K562 (cell line): Measurements from ENCODE around the gene IDI2. TPM values are rescaled to one million over a fixed set of nuclear protein-coding genes. Genes with fewer than 3 reads are reported as not detected.

Experiments used
- ATAC-seq: fragments of 200-7000 bp; cut with Tn5 transposase; 3 replicates; pipeline ENCODE4 v1.9.1; 2020; ENCODE audit warnings: moderate library complexity
- BruUV-seq: library from RNA; stranded (reverse); fragments of 400-500 nt; replicated peaks from 2 replicates; lab custom pipeline; 2021; lab: Mats Ljungman, UMichigan
- CTCF ChIA-PET: fragments of 300-600 bp; formaldehyde crosslinking; extraction: SDS; loops from one replicate; lab custom pipeline; 2021; ENCODE audit warnings: low intra/inter-chr PET ratio; lab: Yijun Ruan, JAX
- POLR2A ChIA-PET: fragments of 300-600, 350-650 bp; sonication (Branson Sonifier 250); formaldehyde crosslinking; extraction: SDS; loops from one replicate; lab custom pipeline; 2021; ENCODE audit warnings: antibody characterized with exemption, inconsistent platforms; lab: Yijun Ruan, JAX
- DNase-seq, 4 experiments: peaks; one replicate each; pipeline versions ENCODE4 v3.0.0 to v3.0.0-alpha.2; 2011 to 2018; ENCODE audit warnings: low spot score in 3 of 4, mixed read lengths in 3 of 4; ENCODE audit errors: extremely low read depth in 1 of 4
- FAIRE-seq: peaks from 2 replicates; lab custom pipeline; 2011; peaks lifted over from hg19 to GRCh38; lab: Jason Lieb, UNC
- H2AFZ ChIP-seq: 2 replicates; pipeline ENCODE4 v1.6.0; 2011; ENCODE audit warnings: low read depth, low read length, control low read depth, inconsistent platforms
- H3K27ac ChIP-seq: fragments of 200-600 bp; 3 replicates; pipeline ENCODE4 v1.8.0; 2011; ENCODE audit warnings: low read depth, mild to moderate bottlenecking, control low read depth, inconsistent platforms, low read length, moderate library complexity, mixed read lengths; ENCODE audit errors: extremely low read depth
- H3K27me3 ChIP-seq, 2 experiments: fragments of 300-600 bp in 1 of 2; 2 replicates in 1 of 2; 3 replicates in 1 of 2; pipeline versions ENCODE4 v1.6.0 to v1.8.0; 2011; ENCODE audit warnings: inconsistent platforms in 2 of 2, low read length in 2 of 2, mild to moderate bottlenecking in 1 of 2, mixed read lengths in 1 of 2, moderate library complexity in 1 of 2; ENCODE audit not compliant: control insufficient read depth in 2 of 2, insufficient read depth in 2 of 2
- H3K36me3 ChIP-seq: fragments of 300-600 bp; 3 replicates; pipeline ENCODE4 v1.8.0; 2011; ENCODE audit warnings: mild to moderate bottlenecking, low read length, inconsistent platforms; ENCODE audit not compliant: control insufficient read depth, insufficient read depth
- H3K4me1 ChIP-seq, 2 experiments: fragments of 200-600 bp in 1 of 2; replicated peaks in 1 of 2; 2 replicates in 1 of 2; 3 replicates in 1 of 2; pipeline versions ENCODE4 v1.5.1 to v1.8.0; 2011; ENCODE audit warnings: inconsistent platforms in 2 of 2, low read length in 2 of 2, mild to moderate bottlenecking in 1 of 2, mixed read lengths in 1 of 2, moderate library complexity in 1 of 2; ENCODE audit not compliant: control insufficient read depth in 2 of 2, insufficient read depth in 2 of 2
- H3K4me2 ChIP-seq: 2 replicates; pipeline ENCODE4 v1.6.1; 2011; ENCODE audit warnings: low read length, control low read depth, inconsistent platforms, mixed read lengths; ENCODE audit not compliant: insufficient read depth
- H3K4me3 ChIP-seq: fragments of 200-600 bp; sonication (generic), shearing (Covaris generic); 2 replicates; pipeline ENCODE4 v1.5.1; 2016; ENCODE audit warnings: control low read depth, inconsistent platforms
- H3K79me2 ChIP-seq: fragments of 200-600 bp; 3 replicates; pipeline ENCODE4 v1.8.0; 2011; ENCODE audit warnings: low read length, inconsistent platforms; ENCODE audit not compliant: control insufficient read depth, insufficient read depth
- H3K9ac ChIP-seq, 2 experiments: 2 replicates each; pipeline versions ENCODE4 v1.6.0 to v1.6.1; 2011; ENCODE audit warnings: low read depth in 2 of 2, low read length in 2 of 2, control low read depth in 1 of 2, inconsistent platforms in 1 of 2, mild to moderate bottlenecking in 1 of 2, mixed read lengths in 1 of 2; ENCODE audit not compliant: insufficient read depth in 1 of 2
- H3K9me1 ChIP-seq: one replicate; pipeline ENCODE4 v1.6.0; 2011; ENCODE audit warnings: inconsistent platforms, mild to moderate bottlenecking, low read length, moderate library complexity; ENCODE audit not compliant: control insufficient read depth, insufficient read depth
- H3K9me3 ChIP-seq: replicated peaks from 2 replicates; pipeline ENCODE4 v1.5.1; 2011; ENCODE audit warnings: low read depth, low read length, inconsistent platforms; ENCODE audit not compliant: control insufficient read depth, insufficient read depth
- H4K20me1 ChIP-seq: replicated peaks from 2 replicates; pipeline ENCODE4 v1.6.1; 2011; ENCODE audit warnings: low read length, inconsistent platforms, mixed read lengths; ENCODE audit not compliant: control insufficient read depth, insufficient read depth
- BRD4 ChIP-seq: fragments of 200-600 bp; sonication (generic); IDR thresholded peaks from 2 replicates; pipeline ENCODE4 v1.6.1; 2017; ENCODE audit warnings: inconsistent platforms
- DDX20 ChIP-seq: fragments of 450-650 bp; IDR thresholded peaks from 2 replicates; pipeline ENCODE4 v1.6.1; 2016; ENCODE audit warnings: missing genetic modification characterization, low read depth, mild to moderate bottlenecking, missing compliant biosample characterization, moderate library complexity
- EGR1 ChIP-seq: fragments of 450-650 bp; conservative IDR thresholded peaks from 2 replicates; pipeline ENCODE4 v1.6.1; 2017; ENCODE audit warnings: mild to moderate bottlenecking
- GABPA ChIP-seq: fragments of 200-800 bp; sonication (Bioruptor generic); conservative IDR thresholded peaks from 2 replicates; pipeline ENCODE4 v1.6.1; 2016; ENCODE audit warnings: low read depth, missing genetic modification characterization, missing compliant biosample characterization
- JUN ChIP-seq, 2 experiments: sonication (generic) in 1 of 2; formaldehyde crosslinking in 1 of 2; IDR thresholded peaks; 2 replicates each; pipeline versions ENCODE4 v1.6.1 to v1.8.0; 2012 to 2022; ENCODE audit warnings: borderline replicate concordance in 2 of 2, mild to moderate bottlenecking in 2 of 2, improper control_type of control experiment in 1 of 2, low read depth in 1 of 2, low read length in 1 of 2, missing genetic modification reagents in 1 of 2
- MNT ChIP-seq, 2 experiments: fragments of 450-650 bp; conservative IDR thresholded peaks; 2 replicates each; pipeline ENCODE4 v1.6.1; 2017; ENCODE audit warnings: mild to moderate bottlenecking in 2 of 2, moderate library complexity in 2 of 2
- NR1H2 ChIP-seq: sonication (generic); formaldehyde crosslinking; IDR thresholded peaks from 2 replicates; pipeline ENCODE4 v1.4.0; 2020; ENCODE audit warnings: mild to moderate bottlenecking, missing genetic modification reagents
- SAP30 ChIP-seq: fragments of 200-600 bp; sonication (generic); IDR thresholded peaks from 2 replicates; pipeline ENCODE4 v1.6.1; 2012; ENCODE audit warnings: borderline replicate concordance, low read depth, mild to moderate bottlenecking, moderate library complexity, low read length, control low read depth, inconsistent platforms; ENCODE audit not compliant: insufficient read depth, poor library complexity, severe bottlenecking
- SRSF3 ChIP-seq: fragments of 200-400 bp; formaldehyde crosslinking; IDR thresholded peaks from 2 replicates; pipeline ENCODE4 v1.6.1; 2016; ENCODE audit warnings: mild to moderate bottlenecking, low read length, moderate library complexity; ENCODE audit not compliant: insufficient read depth
- TRIM24 ChIP-seq, 2 experiments: fragments of 450-650 bp; IDR thresholded peaks; 2 replicates each; pipeline ENCODE4 v1.6.1; 2016
- ZBTB33 ChIP-seq: sonication (generic); formaldehyde crosslinking; IDR thresholded peaks from 2 replicates; pipeline ENCODE4 v1.8.1; 2023; ENCODE audit warnings: mild to moderate bottlenecking, missing genetic modification reagents
- ZNF263 ChIP-seq: sonication (generic); formaldehyde crosslinking; IDR thresholded peaks from 2 replicates; pipeline ENCODE4 v1.8.0; 2022; ENCODE audit warnings: mild to moderate bottlenecking, missing genetic modification reagents, borderline replicate concordance
- ZNF511 ChIP-seq: sonication (generic); formaldehyde crosslinking; IDR thresholded peaks from 2 replicates; pipeline ENCODE4 v1.8.0; 2022; ENCODE audit warnings: mild to moderate bottlenecking, missing genetic modification reagents
- ZSCAN29 ChIP-seq: fragments of 450-650 bp; IDR thresholded peaks from 2 replicates; pipeline ENCODE4 v1.6.1; 2017
- WGBS: fragments of 100-300 bp; shearing (Covaris generic); methylation state at CpG from one replicate; pipeline ENCODE4 v1.1.6; 2016; ENCODE audit warnings: low coverage, mixed read lengths; ENCODE audit not compliant: insufficient coverage; ENCODE audit errors: missing lambda C conversion rate; 5-methylcytosine and 5-hydroxymethylcytosine counted together
- in situ Hi-C: fragments of 300-500 bp; cut with MboI; formaldehyde crosslinking; loops from 4 replicates; pipeline ENCODE4 v1.15.0; 2018; ENCODE audit warnings: inconsistent platforms, mixed read lengths
- intact Hi-C: fragments of 100-400 bp; cut with micrococcal nuclease; formaldehyde crosslinking; loops from 2 replicates; pipeline ENCODE4 v1.14.2; 2022
- polyA plus RNA-seq, 8 experiments: library from polyadenylated mRNA; depleted of rRNA in 4 of 8; stranded (reverse) in 5 of 8; unstranded in 3 of 8; fragments of >200 nt; fragmentation: Nextera tagmentation in 2 of 8; fragmentation: Illumina TruSeq in 1 of 8; extraction: Ambion mirVana in 2 of 8; extraction: Trizol in 1 of 8; gene quantifications; 2 replicates each; pipeline versions ENCODE4 v1.2.1 to v1.2.3, GENCODE V29; 2011 to 2014; ENCODE audit warnings: inconsistent platforms in 1 of 8, missing spikeins in 1 of 8
- total RNA-seq, 7 experiments: library from RNA; depleted of rRNA in 6 of 7; stranded (reverse); fragments of >200 nt in 6 of 7; fragmentation: Illumina TruSeq in 2 of 7; extraction: Trizol in 2 of 7; gene quantifications; 2 replicates each; pipeline versions ENCODE4 v1.2.1 to v1.2.3, GENCODE V29; 2011 to 2021; ENCODE audit warnings: low replicate concordance in 1 of 7

Gene IDI2
- total and polyA plus RNA-seq, 9 of the 15 experiments (the other 6 are each of a cell fraction or from before 2014, with no cell fraction given) = not detected

GRCh38 chr10:988667-989545, 36.8 kb downstream of the IDI2 start:
- ATAC-seq = peak; percentile 23
- WGBS = 1% methylated on average over 40 of the region's 42 CpGs
- H3K36me3 ChIP-seq = peaks cover 45% of the 10 kb centered on the region
- H3K4me1 ChIP-seq = peaks cover 22 to 31% of the 10 kb centered on the region in 2 experiments
- no peak for FAIRE-seq
- peak overlapping the region; percentile 89 for H3K4me2 ChIP-seq
- peak overlapping the region; percentile 94 for H3K4me3 ChIP-seq
- no peaks in the 10 kb centered on the region for H3K27me3 ChIP-seq
- H3K9ac ChIP-seq = peak overlapping the region; percentile 97 to 99
- CTCF ChIA-PET = no interaction called here
- no peaks in the 10 kb centered on the region for H3K9me3 ChIP-seq
- intact Hi-C loops = loop anchor here (5.0 kb wide), 1 partner anchor 57 kb away; the partner anchor contains the start of gene LARP4B
- peak overlapping the region; percentile 77 for H2AFZ ChIP-seq
- no peaks in the 10 kb centered on the region for H3K9me1 ChIP-seq
- in situ Hi-C loops = loop anchor here (5.0 kb wide), 1 partner anchor 57 kb away; the partner anchor contains the start of gene LARP4B
- H3K79me2 ChIP-seq = peaks cover 66% of the 10 kb centered on the region
- BruUV-seq = TSS peak; percentile 63
- H4K20me1 ChIP-seq = peaks cover 22% of the 10 kb centered on the region
- TF ChIP-seq SRSF3 (0 out of 2 replicates have a peak, but pooled peaks have one; percentile 78), DDX20 (no peak), ZNF263 (0 out of 2 replicates have a peak, but pooled peaks have one; percentile 39), ZNF511 (CRISPR knock-in tag) (0 out of 2 replicates have a peak, but pooled peaks have one; percentile 23), GABPA (0 out of 2 replicates have a peak, but pooled peaks have one; percentile 76), NR1H2 (CRISPR knock-in tag) (no peak), TRIM24 (IDR thresholded peaks at IDR 0.05) (0 out of 4 replicates have a peak, but pooled peaks of 1 of the 2 experiments have one; percentile 7), ZBTB33 (CRISPR knock-in tag) (no peak), BRD4 (peak; percentile 74), ZSCAN29 (peak; percentile 44; the same call in 1 of the 2 replicates), MNT (conservative IDR thresholded peaks at IDR 0.05) (peak in 1 of 2 experiments; percentile 31; a peak in 1 of 4 replicates), SAP30 (peak; percentile 21), JUN (IDR thresholded peaks at IDR 0.05; ENCODE audit: borderline replicate concordance, low read depth, low read length) (no peak), JUN (CRISPR knock-in tag; IDR thresholded peaks at IDR 0.05; ENCODE audit: borderline replicate concordance) (no peak), EGR1 (peak; percentile 12; the same call in 1 of the 2 replicates)
- peak overlapping the region; percentile 93 for H3K27ac ChIP-seq
- peak in 2 of 4 experiments; percentile 18 to 72 for DNase-seq
- POLR2A ChIA-PET = interaction anchor here (0.6 to 2.6 kb wide), 10 partner anchors 11 to 67 kb away, joined by 3 to 20 read pairs (median 3); no protein-coding TSS in a partner anchor
